OCI-LY7 (cell line): ENCODE data around the gene CBX2.

ENCODE experiments used
- EZH2phosphoT487 ChIP-seq: fragments of 200-600 bp; sonication (generic); IDR thresholded peaks from 2 replicates; pipeline ENCODE4 v1.6.1; 2018; ENCODE audit warnings: low read depth, borderline replicate concordance, mild to moderate bottlenecking, mixed run types, antibody characterized with exemption, low read length, moderate library complexity, mixed read lengths
- TF ChIP-seq, protein P1 (sequence below): fragments of 200-600 bp; sonication (generic); conservative IDR thresholded peaks from 2 replicates; pipeline ENCODE4 v1.5.1; 2014; ENCODE audit warnings: mild to moderate bottlenecking, antibody characterized with exemption, low read length, moderate library complexity, mixed read lengths

DNA sequence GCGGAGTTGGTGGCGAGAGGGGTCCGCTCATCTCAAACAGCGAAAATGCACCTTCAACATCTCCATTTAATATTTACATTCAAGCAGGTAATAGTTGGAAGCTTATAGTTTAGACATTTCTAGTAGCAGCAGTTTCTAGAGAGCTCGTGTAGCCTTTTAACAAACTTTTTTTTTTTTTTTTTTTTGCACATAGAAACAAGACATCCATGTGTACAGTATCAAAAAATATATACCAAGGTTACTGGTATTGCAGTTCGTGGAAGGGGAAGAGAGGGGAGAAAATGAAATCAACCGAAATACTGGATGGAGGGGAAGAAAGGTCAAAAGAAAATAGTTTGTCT is 55.1 kb downstream of the CBX2 start:
- TF ChIP-seq, protein P1, sequence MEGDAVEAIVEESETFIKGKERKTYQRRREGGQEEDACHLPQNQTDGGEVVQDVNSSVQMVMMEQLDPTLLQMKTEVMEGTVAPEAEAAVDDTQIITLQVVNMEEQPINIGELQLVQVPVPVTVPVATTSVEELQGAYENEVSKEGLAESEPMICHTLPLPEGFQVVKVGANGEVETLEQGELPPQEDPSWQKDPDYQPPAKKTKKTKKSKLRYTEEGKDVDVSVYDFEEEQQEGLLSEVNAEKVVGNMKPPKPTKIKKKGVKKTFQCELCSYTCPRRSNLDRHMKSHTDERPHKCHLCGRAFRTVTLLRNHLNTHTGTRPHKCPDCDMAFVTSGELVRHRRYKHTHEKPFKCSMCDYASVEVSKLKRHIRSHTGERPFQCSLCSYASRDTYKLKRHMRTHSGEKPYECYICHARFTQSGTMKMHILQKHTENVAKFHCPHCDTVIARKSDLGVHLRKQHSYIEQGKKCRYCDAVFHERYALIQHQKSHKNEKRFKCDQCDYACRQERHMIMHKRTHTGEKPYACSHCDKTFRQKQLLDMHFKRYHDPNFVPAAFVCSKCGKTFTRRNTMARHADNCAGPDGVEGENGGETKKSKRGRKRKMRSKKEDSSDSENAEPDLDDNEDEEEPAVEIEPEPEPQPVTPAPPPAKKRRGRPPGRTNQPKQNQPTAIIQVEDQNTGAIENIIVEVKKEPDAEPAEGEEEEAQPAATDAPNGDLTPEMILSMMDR = no peak
- no peak for TF ChIP-seq EZH2phosphoT487
